ENCODE measurements around the gene TAF8.

TAF8 gene

GRCh38 chr6:42112351-42112750, 62.0 kb downstream of the TAF8 start:
- no peak for TF ChIP-seq CTCF (IDR thresholded peaks at IDR 0.05; ENCODE audit: insufficient read depth, low read length, poor library complexity, severe bottlenecking)
- H3K27me3 ChIP-seq (replicated peaks; ENCODE audit: control insufficient read depth, insufficient read depth, low read length) = peaks cover 1% of the 10 kb centered on the region; the same call in 1 of the 2 replicates
- no peak for DNase-seq (ENCODE audit: extremely low read depth, insufficient read length)

GRCh38 chr6:42113936-42114636, 63.8 kb downstream of the TAF8 start:
- no peak for TF ChIP-seq CTCF (IDR thresholded peaks at IDR 0.05; ENCODE audit: insufficient read depth, low read length, poor library complexity, severe bottlenecking)
- no peaks in the 10 kb centered on the region; the same call in 1 of the 2 replicates for H3K27me3 ChIP-seq (replicated peaks; ENCODE audit: control insufficient read depth, insufficient read depth, low read length)
- H3K36me3 ChIP-seq (ENCODE audit: control insufficient read depth, insufficient read depth, low read length) = no peaks in the 10 kb centered on the region
- no peak overlapping the region for H3K4me3 ChIP-seq (replicated peaks; ENCODE audit: low read depth, low read length)
- no peak for DNase-seq (ENCODE audit: extremely low read depth, insufficient read length)

More at GRCh38 chr6:42112351-42112750, 62.0 kb downstream of the TAF8 start:
- H3K4me3 ChIP-seq (replicated peaks; ENCODE audit: low read depth, low read length) = no peak overlapping the region
- H3K36me3 ChIP-seq (ENCODE audit: control insufficient read depth, insufficient read depth, low read length) = no peaks in the 10 kb centered on the region

- DNase-seq (ENCODE audit: extremely low read depth, insufficient read length) = no peak
- H3K27me3 ChIP-seq (replicated peaks; ENCODE audit: control insufficient read depth, insufficient read depth, low read length) = no peaks in the 10 kb centered on the region; the same call in none of the 2 replicates
- no peak for TF ChIP-seq CTCF (IDR thresholded peaks at IDR 0.05; ENCODE audit: insufficient read depth, low read length, poor library complexity, severe bottlenecking)
- no peak overlapping the region for H3K4me3 ChIP-seq (replicated peaks; ENCODE audit: low read depth, low read length)
- H3K36me3 ChIP-seq (ENCODE audit: control insufficient read depth, insufficient read depth, low read length) = no peaks in the 10 kb centered on the region
Observed at GRCh38 chr6:42117843-42118161, 67.5 kb downstream of the TAF8 start.

GRCh38 chr6:42118162-42119001, 68.1 kb downstream of the TAF8 start:
- Histone ChIP-seq H3K4me3 (replicated peaks; ENCODE audit: low read depth, low read length) (no peak overlapping the region), H3K27me3 (replicated peaks; ENCODE audit: control insufficient read depth, insufficient read depth, low read length) (no peaks in the 10 kb centered on the region; the same call in none of the 2 replicates), H3K36me3 (ENCODE audit: control insufficient read depth, insufficient read depth, low read length) (no peaks in the 10 kb centered on the region)
- no peak for DNase-seq (ENCODE audit: extremely low read depth, insufficient read length)
- no peak for TF ChIP-seq CTCF (IDR thresholded peaks at IDR 0.05; ENCODE audit: insufficient read depth, low read length, poor library complexity, severe bottlenecking)

GRCh38 chr6:42120895-42121865, 70.9 kb downstream of the TAF8 start:
- Histone ChIP-seq H3K27me3 (replicated peaks; ENCODE audit: control insufficient read depth, insufficient read depth, low read length) (no peaks in the 10 kb centered on the region; the same call in 1 of the 2 replicates), H3K36me3 (ENCODE audit: control insufficient read depth, insufficient read depth, low read length) (no peaks in the 10 kb centered on the region), H3K4me3 (replicated peaks; ENCODE audit: low read depth, low read length) (no peak overlapping the region)
- TF ChIP-seq CTCF (IDR thresholded peaks at IDR 0.05; ENCODE audit: insufficient read depth, low read length, poor library complexity, severe bottlenecking) = no peak
- no peak for DNase-seq (ENCODE audit: extremely low read depth, insufficient read length)
